Calu3 (cell line): ENCODE data around the gene AGMAT. TPM values are rescaled to one million over a fixed set of nuclear protein-coding genes. Genes with fewer than 3 reads are reported as not detected.

Experiments used
- BruUV-seq: library from RNA; stranded (reverse); fragments of 400-500 nt; replicated peaks from 2 replicates; lab custom pipeline; 2021; lab: Mats Ljungman, UMichigan
- CTCF ChIA-PET: fragments of 300-600 bp; sonication (Branson Sonifier 250); formaldehyde crosslinking; loops from one replicate; lab custom pipeline; 2022; ENCODE audit warnings: antibody characterized with exemption; lab: Charles Lee
- DNase-seq: peaks from one replicate; pipeline ENCODE4 v3.0.0; 2022
- H3K27ac Mint-ChIP-seq: one replicate; pipeline ENCODE4 v1.8.0; 2022; ENCODE audit warnings: mixed read lengths; ENCODE audit not compliant: unreplicated experiment
- H3K27me3 Mint-ChIP-seq: one replicate; pipeline ENCODE4 v1.8.0; 2022; ENCODE audit warnings: mixed read lengths; ENCODE audit not compliant: unreplicated experiment
- H3K36me3 Mint-ChIP-seq: one replicate; pipeline ENCODE4 v1.8.0; 2022; ENCODE audit warnings: mild to moderate bottlenecking, moderate library complexity, mixed read lengths; ENCODE audit not compliant: insufficient read depth, unreplicated experiment
- H3K4me1 Mint-ChIP-seq: one replicate; pipeline ENCODE4 v1.8.0; 2022; ENCODE audit warnings: mild to moderate bottlenecking, low read depth, mixed read lengths; ENCODE audit not compliant: unreplicated experiment
- H3K4me3 Mint-ChIP-seq: one replicate; pipeline ENCODE4 v1.8.0; 2022; ENCODE audit warnings: mild to moderate bottlenecking, low read depth, moderate library complexity, mixed read lengths; ENCODE audit not compliant: unreplicated experiment
- H3K9me3 Mint-ChIP-seq: one replicate; pipeline ENCODE4 v1.8.0; 2022; ENCODE audit warnings: low read depth, mixed read lengths; ENCODE audit not compliant: unreplicated experiment
- CTCF ChIP-seq: fragments of 200-600 bp; IDR thresholded peaks from one replicate; pipeline ENCODE4 v1.8.0; 2022; ENCODE audit warnings: antibody characterized with exemption; ENCODE audit not compliant: unreplicated experiment
- intact Hi-C: fragments of 100-400 bp; cut with micrococcal nuclease; formaldehyde crosslinking; loops from one replicate; pipeline ENCODE4 v1.10.0; 2022; ENCODE audit not compliant: unreplicated experiment
- total RNA-seq: library from RNA; stranded (reverse); gene quantifications from 2 replicates; pipeline ENCODE4 v1.2.3, GENCODE V29; 2022

Gene AGMAT
- total RNA-seq, 1 experiment from 2014 or later: 2.5 TPM

- intact Hi-C loops: no loop called here
- Mint-ChIP-seq H3K27ac (no peak overlapping the region), H3K36me3 (peaks cover 20% of the 10 kb centered on the region), H3K27me3 (no peaks in the 10 kb centered on the region), H3K4me3 (no peak overlapping the region), H3K4me1 (no peaks in the 10 kb centered on the region), H3K9me3 (no peaks in the 10 kb centered on the region)
- TF ChIP-seq CTCF: no peak
- DNase-seq: no peak
- no TSS peak for BruUV-seq
- CTCF ChIA-PET: no interaction called here
These were observed 44.7 kb downstream of the AGMAT start for GRCh38 chr1:15540186-15540585.

GRCh38 chr1:15538771-15539170, 46.1 kb downstream of the AGMAT start:
- Mint-ChIP-seq H3K9me3 (no peaks in the 10 kb centered on the region), H3K36me3 (peaks cover 27% of the 10 kb centered on the region), H3K4me1 (no peaks in the 10 kb centered on the region), H3K27me3 (no peaks in the 10 kb centered on the region), H3K27ac (no peak overlapping the region), H3K4me3 (no peak overlapping the region)
- CTCF ChIA-PET: no interaction called here
- no TSS peak for BruUV-seq
- TF ChIP-seq CTCF: no peak
- intact Hi-C loops: no loop called here
- no peak for DNase-seq

- no TSS peak for BruUV-seq
- TF ChIP-seq CTCF: no peak
- CTCF ChIA-PET: no interaction called here
- intact Hi-C loops: no loop called here
- no peak for DNase-seq
- H3K4me3 Mint-ChIP-seq: no peak overlapping the region
- no peak overlapping the region for H3K27ac Mint-ChIP-seq
- H3K9me3 Mint-ChIP-seq: no peaks in the 10 kb centered on the region
- no peaks in the 10 kb centered on the region for H3K4me1 Mint-ChIP-seq
- H3K36me3 Mint-ChIP-seq: peaks cover 30% of the 10 kb centered on the region
- H3K27me3 Mint-ChIP-seq: no peaks in the 10 kb centered on the region
These were observed 53.2 kb downstream of the AGMAT start for GRCh38 chr1:15531682-15532081.

GRCh38 chr1:15531003-15531402, 53.8 kb downstream of the AGMAT start:
- CTCF ChIA-PET: no interaction called here
- Mint-ChIP-seq H3K36me3 (peaks cover 31% of the 10 kb centered on the region), H3K27ac (no peak overlapping the region), H3K27me3 (no peaks in the 10 kb centered on the region), H3K9me3 (no peaks in the 10 kb centered on the region), H3K4me1 (no peaks in the 10 kb centered on the region), H3K4me3 (no peak overlapping the region)
- BruUV-seq: no TSS peak
- no peak for DNase-seq
- TF ChIP-seq CTCF: no peak
- intact Hi-C loops: no loop called here
